ENCODE results near the gene DIS3L2.

DNA sequence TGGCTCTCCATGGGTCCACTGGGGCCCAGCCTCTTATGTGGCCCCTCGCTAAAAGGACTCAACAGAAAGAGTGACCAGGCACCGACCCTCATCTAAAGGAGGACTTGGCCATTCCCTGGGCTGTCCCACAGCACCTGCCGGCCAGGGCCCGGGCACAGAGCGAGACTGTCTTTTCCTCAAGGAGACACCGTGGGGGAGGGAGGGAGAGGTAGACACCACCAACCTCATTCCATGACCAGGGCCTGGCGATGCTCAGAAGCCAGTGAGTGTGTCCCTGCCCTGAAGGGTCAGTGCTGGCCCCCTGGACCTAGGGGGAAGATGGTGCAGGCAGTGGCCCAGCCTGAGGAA lies 377.2 kb downstream of the DIS3L2 start:
- TF ChIP-seq EZH2 (IDR thresholded peaks at IDR 0.05; ENCODE audit: insufficient read depth, poor library complexity, severe bottlenecking) (no peak), EZH2phosphoT487 (IDR thresholded peaks at IDR 0.05; ENCODE audit: insufficient read depth, low read depth) (no peak)
